HL-60/S4 (cell line): ENCODE measurements around the gene ADCK2.
"Not testable (repeated sequence)": the region's sequence is repeated elsewhere in the genome, so short reads cannot be mapped to it uniquely, and the experiment has no call there.

Experiments
- in situ Hi-C: fragments of 300-500 bp; cut with MboI; formaldehyde crosslinking; loops from 2 replicates; pipeline ENCODE4 v1.14.3; 2022; ENCODE audit warnings: low sequenced_read_pairs

Gene ADCK2

GRCh38 chr7:140646931-140647647 is 25.7 kb upstream of the ADCK2 start:
- in situ Hi-C loops = no loop called here

GRCh38 chr7:140649556-140650205 is 23.1 kb upstream of the ADCK2 start:
- in situ Hi-C loops = no loop called here

DNA sequence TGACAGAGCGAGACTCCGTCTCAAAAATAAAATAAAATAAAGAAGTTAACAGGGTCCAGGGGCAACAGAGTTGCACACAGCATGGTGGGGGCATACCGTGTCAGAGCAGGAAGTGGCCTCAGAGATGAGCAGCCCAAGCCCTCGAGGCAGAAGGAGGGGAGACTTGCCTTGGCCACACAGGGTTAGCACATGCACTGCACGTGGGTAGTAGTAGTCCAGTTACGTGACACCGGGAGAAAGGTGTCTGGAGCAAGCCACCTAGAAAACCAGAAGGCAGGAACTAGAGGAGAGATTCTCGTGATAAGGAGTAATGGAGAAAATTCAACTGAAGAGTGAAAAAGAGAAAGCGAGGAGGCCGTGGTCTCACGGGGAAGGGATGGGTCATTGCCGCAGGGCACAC is 22.4 kb upstream of the ADCK2 start:
- in situ Hi-C loops = no loop called here

DNA sequence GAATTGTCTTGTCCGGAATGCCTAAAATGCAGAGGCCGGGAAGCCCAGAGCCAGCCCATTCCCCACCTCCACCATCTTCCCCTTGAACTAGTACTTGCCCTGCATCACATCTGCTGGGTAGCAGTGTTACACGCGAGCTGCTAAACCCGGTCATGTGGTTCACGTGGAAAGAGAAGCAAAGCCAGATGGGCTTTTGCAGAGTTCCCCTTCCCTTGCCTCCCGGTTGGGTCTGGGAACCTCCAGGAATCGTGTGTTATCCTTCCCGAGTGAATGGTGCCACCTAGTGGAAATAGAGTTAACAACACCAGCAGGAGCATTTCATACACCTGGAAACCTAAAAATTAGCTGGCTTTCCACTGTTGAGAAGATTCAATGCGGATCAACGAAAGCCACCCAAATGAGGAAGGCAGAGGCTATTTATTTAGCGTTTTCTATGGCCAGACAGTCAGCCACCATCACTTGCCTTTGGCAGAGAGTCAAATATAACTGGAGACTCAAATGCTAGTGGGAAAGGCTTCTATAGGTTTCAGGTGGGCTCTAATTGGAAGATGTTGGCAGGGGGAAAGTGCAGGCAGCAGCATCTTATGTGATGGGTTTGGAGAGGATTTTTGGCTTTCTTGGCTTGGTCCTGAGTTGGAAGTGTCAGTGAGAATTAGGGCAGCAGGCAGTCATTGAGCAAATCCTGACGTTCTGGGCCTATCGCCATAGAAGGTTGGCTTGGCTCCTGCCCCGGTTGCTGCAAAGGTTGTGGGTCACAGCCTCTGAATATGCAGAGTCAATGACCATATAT is 19.2 kb upstream of the ADCK2 start:
- in situ Hi-C loops = no loop called here

DNA sequence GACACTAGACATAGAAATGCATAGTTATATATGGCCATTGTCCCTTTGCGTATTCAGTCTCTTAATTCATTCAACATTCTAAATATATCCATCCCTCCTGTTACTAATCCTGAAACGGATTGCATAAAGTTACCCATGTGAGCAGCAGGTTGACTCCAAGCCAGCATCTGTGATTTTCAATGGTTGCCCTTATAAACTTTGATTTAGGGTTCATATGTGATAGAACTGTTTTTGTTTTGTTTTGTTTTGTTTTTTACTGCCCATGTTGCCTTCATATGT is 18.7 kb upstream of the ADCK2 start:
- in situ Hi-C loops = no loop called here

DNA sequence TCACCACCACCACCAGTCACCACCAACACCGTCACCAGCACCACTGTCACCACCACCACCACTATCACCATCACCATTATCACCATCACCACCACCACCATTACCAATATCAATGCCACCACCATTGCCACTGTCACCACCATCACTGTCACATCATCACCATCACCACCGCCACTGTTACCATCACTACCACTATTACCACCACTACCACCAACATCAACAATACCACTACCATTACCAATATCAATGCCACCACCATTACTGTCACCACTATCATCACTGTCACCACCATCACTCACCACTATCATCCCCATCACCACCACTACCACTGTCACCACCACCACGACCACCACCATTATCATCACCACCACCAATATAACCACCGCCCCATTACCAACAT is 18.1 kb upstream of the ADCK2 start:
- in situ Hi-C loops = no loop called here

DNA sequence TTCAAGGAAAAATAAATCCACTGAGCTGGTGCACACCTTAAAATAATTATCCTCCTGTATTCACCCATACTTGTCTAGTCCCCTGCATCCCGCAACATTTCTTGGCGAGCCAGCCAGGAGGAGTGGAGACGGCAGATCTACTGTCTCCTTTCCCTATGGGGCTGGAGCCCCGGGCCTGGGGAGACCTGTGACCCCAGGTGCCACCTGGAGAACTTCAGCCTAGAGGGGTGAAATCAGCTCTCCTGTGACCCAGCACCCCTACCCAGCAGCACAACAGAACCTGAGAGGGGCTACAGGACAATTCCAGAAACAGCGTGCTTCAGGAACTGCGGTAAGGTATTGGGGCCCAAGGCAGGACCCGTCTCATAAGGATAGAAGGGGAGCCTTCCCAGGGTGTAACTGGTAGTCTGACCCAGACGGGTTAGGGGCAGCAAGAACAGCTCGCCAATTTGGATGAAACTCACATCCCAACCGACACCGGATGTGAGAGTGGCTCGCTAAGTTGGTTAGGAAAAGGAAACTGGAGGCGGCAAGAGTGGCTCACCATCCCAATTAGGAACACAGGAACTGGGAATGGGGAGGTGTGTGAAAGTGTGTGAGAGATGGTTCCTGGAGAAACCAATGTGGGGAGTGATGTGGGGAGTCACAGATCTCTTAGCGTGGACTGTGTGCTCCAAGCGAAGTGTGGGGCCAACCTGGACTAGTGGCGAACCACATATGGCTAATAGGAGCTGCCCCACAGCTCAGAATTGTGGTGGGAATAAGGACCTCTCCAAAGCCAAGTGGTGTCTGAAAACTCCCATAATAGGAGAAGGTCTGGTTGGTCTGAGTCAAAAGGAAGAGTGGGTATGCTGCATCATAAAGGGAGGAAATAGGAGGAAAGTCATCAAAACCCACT is 17.0 kb upstream of the ADCK2 start:
- in situ Hi-C loops = no loop called here

DNA sequence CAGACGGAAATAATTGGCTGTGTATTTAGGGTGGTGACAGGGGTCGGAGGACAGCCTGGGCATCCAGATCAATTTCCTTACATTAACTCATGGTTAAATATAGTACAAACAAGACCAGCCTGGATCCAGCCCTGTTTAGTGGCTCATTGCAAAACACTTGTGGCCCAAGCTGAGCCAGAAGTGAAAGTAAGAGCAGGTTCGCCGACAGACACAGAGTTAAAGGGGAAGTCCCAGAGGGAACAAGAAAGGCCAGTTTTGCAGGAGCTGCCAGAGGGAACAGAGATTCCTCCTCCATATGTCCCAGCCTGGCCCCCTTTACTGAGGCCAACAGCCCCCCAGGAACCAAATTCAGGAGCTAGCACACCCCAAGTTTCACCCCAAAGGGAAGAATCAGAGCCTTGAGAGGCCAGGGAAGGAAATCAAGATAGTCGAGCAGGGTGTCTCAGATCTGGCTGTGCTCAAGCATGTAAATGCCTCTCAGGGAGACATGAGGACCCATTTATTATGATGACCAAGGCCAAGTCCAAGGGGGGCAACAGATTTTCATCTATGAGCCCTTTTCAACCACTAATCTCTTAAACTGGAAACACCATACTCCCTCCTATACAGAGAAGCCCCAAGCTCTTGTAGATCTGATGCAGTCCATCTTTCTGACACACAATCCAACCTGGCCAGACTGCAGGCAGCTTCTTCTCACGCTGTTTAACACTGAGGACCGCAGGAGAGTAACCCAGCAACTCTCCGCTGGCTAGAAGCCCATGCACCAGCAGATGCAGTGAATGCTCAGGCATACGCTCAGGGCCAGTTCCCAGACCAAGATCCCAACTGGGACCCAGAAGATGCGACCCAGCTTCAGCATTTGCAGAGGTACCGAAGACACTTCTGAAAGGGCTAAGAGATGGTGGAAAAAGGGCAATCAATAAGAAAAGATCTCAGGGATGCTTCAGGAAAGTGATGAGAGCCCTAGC is 15.9 kb upstream of the ADCK2 start:
- in situ Hi-C loops = no loop called here

DNA sequence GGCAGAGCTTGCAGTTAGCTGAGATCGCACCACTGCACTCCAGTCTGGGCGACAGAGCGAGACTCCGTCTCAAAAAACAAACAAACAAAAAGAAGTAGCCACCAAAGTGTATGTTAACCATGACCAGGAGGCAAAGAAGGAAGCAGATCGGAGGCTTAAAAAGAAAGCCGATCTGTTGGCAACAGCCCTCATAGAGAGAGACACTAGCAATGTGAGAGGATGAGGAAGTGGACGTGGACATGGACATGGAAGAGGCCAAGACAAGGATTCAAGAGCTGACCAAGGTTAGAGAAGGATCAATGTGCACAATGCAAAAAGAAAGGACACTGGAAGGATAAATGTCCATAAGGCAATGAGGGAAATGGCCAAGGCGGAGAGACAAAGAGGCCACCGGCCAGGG is 14.9 kb upstream of the ADCK2 start:
- in situ Hi-C loops = no loop called here

DNA sequence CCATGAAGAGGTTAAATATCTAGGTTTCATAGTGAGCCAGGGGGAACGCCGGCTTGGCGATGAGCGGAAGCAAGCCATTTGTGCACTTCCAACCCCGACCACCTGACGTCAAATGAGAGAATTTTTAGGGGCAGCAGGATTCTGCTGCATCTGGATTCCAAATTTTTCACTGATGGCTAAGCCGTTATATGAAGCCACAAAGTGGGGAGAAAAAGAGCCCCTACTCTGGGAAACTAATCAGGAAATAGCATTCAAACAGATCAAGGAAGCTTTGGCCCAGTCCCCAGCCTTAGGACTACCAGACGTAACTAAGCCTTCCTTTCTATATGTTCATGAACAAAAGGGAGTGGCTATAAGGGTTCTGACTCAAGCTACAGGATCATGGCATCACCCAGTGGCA is 12.9 kb upstream of the ADCK2 start:
- in situ Hi-C loops = no loop called here

- in situ Hi-C loops = no loop called here
Measured at GRCh38 chr7:140661124-140661523, 11.6 kb upstream of the ADCK2 start.

GRCh38 chr7:140662938-140663337 is 9.8 kb upstream of the ADCK2 start:
- in situ Hi-C loops = not testable (repeated sequence)

DNA sequence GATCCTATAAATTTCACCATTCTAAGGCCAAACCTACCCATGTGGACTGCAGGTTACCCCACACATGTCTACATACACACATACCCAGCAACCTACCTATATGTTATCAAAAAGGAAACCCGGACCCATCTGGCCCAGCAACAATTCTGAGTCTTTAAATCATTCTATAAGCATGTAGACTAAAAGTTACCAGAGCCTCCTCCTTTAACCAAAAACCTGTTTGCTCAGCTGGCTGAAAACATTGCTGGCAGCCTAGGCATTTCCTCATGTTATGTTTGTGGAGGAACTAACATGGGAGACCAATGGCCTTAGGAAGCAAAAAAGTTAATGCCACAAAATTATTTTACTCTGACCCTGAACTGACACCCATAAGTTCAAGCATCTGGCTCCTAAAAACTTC is 5.3 kb upstream of the ADCK2 start:
- in situ Hi-C loops = no loop called here

DNA sequence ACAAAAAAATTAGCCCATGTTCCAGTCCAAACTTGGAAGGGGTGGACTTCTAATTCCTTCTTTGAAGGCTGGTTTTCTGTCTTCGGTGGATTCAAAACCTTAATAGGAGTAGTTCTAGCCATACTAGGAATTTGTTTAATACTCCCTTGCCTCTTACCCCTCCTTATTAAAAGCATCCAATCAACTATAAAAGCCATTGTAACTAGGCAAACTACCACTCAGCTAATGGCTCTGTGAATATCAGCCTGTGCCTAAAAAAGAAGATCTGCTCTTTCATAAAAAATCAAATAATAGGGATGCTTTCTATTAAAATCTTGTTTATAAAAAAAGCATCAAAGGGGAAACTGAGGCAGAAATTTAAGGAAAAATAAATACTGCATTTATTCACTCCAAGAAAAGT is 4.1 kb upstream of the ADCK2 start:
- in situ Hi-C loops = no loop called here

DNA sequence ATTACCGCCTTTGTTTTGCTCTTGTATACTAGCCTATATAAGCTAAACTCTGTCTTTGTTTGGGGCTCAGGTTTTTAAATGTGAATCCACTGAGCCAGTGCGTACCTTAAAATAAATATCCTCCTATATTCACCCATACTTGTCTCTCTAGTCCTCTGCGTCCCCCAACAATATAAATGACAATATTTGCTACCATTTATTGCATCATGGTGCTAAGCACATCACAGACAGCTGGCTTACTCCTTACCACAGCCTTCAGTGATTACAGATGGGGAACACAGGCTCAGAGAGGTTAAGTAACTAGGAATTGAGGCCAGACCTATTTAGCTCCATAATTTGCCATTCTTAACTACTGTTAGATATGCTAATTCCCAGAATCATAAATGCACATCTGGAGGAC is 3.4 kb upstream of the ADCK2 start:
- in situ Hi-C loops = no loop called here

DNA sequence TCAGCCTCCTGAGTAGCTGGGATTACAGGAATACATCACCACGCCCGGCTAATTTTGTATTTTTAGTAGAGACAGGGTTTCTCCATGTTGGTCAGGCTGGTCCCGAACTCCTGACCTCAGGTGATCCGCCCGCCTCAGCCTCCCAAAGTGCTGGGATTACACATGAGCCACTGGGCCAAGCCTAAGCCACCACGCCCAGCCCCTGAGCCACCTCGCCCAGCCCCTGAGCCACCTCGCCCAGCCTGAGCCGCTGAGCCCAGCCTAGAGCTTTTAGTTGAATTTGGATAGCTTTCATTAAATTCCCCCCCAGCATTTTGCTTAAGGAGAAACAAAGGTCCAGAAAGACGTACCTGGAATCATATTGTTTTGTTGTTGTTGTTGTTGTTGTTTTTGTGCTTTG is 2.9 kb upstream of the ADCK2 start:
- in situ Hi-C loops = not testable (repeated sequence)

GRCh38 chr7:140670343-140670935 is 2.3 kb upstream of the ADCK2 start:
- in situ Hi-C loops = no loop called here

DNA sequence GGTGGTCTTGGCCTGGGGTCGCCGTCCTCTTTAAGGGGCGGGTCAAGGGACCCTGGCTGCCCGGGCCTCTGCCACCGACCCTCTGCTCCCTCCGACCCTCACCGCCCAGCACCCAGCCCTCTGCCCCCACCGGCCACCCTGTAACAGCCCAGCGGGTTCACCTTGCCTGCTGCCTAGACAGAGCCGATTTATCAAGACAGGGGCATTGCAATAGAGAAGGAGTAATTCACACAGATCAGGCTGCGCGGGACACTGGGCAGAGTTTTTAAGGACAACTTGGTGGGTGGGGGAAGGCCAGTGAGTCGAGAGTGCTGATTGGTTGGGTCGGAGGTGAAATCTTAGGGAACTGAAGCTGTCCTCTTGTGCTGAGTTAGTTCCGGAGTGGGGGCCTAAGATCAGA is 779 bp upstream of the ADCK2 start:
- in situ Hi-C loops = no loop called here

- in situ Hi-C loops = no loop called here
Measured at GRCh38 chr7:140673063-140673773, 473 bp downstream of the ADCK2 start.
